GM18858 (cell line): ENCODE results near the gene GFOD2.

Source experiments
- ATAC-seq: cut with Tn5 transposase; IDR thresholded peaks from one replicate; pipeline ENCODE4 v1.9.1; 2021; ENCODE audit not compliant: unreplicated experiment

Gene GFOD2

DNA sequence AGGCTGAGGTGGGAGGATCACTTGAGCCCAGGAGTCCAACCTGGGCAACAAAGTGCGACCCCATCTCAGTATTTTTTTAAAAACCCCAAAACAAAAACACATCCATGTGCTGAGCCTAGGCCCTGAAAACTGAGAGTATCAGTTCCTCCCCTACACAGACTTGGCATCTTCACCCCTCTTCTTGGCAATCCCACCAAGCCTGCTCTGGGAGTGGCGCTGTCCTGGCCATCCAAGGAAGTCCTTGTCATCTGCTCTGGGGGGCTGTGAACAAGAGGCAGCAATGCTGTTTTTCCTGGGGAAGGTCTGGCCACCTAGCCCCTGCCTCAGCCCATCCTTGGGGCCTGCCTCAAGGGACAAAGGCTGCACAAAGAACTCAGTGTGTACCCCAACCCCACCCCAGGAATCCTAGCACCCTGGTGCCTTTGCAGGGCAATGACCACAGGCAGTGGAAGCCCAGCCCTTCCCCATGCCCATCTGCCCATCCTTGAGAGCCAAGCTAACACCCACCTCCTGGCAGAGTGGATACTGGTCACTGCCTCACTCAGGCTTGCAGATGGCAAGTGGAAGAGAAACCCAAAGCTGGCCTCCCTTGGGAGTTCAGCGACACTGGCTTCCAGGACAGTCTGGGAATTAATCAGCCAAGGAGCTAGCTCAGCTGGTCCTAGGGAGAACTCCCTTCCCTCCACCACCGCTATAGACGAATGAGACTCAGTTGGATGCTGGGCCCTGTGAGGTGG is 14.8 kb upstream of the GFOD2 start:
- ATAC-seq = no peak

DNA sequence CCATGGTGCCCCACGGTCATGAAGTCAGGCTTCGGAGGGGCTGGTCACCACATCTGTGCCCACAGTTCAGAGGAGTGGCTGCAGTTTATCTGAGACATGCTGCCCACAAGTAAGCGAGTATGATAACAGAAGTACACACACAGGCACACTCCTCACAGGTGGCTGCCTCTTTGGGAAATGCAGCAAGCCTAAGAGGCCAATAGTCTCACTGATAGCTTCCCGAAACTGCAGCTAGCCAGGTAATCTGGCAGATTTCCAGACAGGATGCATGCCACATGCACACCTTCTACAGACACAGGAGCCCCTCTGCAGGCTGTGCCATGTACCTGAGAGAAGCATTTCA is 12.6 kb upstream of the GFOD2 start:
- ATAC-seq = no peak

DNA sequence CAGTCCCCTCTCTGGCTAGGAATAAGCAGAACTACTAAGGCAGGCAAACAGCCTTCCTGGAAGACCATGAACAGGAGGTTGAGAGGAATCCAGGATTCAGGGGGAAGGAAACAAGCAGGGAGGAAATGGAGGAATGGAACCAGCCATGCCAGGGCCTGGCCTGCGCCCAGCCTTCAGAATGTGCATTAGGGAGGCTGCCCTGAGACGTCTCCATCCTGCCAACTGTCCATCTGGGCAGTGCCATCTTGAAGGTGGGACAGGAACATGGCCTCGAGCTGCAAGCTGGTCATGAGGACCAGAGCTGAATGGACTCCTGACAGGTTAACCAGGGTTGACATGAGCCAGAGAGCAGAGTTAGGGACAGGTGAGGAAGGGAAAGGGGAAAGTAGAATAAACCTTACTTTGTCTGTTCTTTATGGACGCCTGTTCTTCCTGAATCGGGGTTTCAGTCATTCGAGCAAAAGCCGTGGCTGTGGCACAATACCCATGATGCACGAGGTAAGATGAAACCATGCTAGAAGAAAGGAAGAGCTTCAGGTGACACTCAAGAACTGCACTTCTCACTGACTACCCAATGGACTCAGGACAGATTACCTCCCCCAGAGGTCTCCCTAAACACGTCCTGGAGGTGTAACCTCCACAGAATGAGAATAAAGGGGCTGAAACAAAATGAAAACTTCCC is 12.1 kb upstream of the GFOD2 start:
- ATAC-seq = no peak

DNA sequence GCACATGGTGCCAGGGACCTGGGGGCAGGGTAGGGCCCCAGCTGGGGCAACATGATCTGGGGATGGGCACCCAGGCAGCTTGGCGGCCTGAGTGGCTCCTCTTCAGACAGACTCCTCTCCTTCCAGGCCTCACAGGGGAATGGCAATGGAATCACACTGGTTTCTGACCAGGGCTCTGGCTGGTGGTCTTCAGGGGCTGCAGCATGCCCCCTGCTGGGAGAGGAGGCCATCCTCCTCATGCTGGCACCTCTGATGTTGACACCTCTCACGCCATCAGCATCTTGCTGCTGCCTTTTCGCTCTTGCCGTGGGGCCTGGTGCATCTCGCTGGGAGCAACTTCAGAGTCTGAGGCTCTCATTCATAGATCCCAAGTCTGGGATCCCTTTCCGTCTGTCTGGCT is 11.2 kb upstream of the GFOD2 start:
- no peak for ATAC-seq

DNA sequence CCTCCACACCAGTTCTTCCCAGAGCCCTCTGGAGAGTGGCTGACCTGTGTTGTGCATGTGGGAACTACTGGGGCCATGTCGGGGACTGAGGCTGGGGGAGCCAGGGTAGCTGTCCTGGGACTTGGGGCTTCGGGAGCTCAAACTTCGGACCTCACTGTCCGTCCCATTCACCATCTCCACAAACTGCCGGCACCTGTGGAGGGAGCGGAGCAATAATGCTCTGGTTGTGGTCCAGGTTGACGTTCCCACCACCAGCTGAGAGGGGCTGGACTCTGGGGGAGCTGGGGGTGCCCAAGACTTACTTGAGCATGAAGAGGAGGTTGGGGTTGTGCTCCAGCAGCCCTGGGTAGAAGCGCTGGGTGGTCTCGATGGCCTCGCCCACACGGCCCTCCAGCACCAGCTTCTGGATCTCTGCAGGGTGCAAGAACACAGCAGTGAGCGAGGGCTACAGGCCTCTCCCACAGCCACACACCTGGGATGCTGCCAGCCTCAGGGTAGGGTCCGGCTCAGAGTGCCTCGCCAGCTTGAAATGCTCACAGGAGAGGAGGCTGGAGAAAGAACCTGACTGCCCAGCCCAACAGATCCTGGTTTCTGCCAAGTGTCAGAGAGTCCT is 10.6 kb upstream of the GFOD2 start:
- no peak for ATAC-seq

DNA sequence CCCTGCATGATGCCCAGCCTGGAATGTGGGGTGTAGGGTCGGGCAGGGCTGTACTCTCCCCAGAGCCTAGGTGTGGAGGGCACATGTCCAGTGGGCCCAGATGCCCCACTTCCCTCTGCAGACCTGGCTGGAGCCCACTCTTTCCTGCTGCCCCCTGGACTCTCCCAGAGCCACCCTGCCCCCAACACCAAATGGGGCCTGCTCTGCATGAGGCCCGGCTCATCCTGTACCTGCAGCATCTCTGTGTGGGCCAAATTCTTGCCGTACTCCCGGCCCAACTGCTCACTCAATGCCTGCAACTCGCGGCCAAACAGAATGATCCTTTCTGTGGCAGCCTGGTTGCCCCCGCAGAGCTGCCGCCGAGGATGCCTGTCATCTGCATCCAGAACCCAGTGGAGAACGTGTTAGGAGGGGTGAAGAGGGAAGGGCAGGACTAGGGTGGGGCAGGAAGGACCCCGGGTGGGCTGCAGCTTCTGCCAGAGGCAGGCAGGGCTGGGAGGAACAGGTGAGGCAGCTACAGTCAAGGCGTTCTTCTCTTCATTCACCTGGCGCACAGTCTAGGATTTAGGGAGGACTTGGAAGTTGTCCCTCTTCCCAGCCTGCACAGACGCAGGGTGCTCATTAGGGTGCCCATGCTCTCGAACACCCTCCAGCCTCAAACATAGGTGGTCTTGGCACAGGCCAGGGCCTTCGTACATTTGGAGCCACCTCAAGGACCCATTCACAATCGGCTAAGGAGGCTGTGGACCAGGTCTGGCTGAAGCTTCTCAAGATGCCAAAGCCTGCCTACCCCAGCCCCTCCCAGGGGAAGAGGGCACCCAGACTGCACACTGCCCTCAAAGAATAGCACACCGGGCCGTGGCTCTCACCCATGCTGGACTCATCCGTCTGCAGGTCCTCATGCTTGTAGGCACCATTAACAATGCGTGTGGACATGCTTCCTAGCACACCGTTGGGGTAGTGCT is 8.7 kb upstream of the GFOD2 start:
- no peak for ATAC-seq

DNA sequence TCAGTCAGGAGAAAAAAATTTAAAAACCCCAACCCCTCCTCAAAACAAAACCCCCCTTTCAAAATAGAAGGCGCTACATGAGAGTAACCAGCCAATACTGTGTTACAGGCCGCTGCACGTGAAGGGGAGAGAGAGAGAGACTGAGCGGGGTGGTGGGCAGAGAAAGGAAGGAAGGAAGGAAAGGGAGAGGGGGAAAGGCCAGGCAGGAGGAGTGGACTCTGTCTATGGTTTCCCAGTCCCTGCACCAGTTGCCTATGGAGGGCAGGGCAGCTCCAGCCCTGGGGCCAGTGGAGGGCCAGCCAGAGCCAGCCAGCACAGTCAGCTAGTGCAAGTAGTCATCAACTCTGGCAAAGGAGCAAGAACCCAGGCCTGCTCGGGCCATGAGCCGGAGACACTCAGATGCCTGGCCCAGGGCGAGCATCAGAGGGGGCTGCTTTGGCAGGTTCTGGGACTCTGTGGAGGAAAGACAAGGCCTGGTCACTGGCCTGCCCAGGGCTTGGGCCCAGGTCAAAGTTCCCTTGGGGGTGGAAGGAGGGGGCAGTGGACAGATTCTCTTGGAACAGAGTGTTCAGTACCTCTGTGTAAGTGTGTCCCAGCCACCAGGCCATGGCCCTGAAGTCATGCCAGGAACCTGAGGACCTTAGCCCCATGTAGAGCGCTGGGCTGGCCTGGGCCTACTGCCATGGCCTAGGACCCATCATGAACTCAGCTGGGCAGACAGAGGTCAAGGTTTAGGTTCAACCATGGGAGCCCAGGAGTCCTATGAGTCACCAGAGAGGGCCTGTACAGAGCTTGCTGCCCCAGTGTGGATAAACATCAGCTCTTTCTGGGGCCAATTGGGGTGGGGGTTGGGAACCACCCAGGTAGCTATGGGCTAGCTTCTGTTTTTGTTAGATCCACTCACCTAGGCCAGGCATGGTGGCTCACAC is 7.3 kb upstream of the GFOD2 start:
- no peak for ATAC-seq

DNA sequence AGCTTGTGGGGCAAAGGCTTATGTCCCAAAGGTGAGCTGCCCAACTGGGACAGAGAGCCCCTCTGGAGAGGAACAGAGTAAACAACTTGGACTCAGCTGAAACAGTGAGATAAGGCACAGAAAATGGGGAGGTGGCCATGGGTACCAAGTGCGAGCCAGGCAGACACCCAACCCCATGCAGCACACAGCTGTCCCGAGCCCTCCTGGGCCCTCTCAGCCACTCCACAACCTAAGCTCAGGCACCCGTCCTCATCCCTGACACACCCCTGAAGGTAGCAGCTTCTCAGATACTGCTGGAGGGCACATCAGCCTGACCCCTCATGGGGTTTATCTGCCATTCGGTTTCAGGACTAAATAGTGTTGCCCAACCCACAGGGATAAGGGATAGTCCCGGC is 4.8 kb upstream of the GFOD2 start:
- ATAC-seq = no peak

DNA sequence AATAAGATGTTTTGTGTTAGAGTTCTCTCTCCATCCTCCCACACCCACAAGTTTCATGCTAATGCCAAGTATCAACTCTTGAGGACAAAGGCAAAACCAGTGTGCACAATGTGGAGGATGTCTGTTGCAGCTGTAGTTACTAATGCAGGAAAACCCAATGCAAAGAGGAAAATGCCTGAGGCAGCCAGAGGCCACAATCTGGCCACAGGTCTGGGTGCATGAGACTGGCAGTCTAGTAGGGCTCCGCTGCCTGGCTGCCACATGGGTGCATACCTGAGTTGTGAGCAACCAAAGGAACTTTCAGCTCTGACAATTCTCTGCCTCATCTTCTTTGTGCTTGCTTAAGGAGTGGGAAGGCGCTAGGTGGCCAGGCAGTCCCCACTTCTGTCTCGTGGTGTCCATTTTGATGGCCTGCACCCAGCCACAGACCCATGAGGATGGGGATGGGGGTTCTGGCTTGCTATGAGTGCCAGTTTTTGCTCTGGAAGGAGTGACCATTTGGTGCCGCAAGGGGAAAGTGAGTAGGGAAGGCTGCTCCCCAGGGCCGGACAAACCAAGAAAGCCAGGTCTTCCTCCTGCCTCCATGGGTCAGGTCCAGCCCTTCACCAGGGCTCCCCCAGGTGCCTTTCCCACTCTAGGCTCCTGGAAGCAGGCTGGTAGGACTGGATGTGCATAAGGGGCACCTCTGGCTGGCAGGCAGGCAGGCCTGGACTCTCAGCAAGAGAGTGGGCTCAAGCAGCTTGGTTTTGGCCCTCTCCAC is 4.2 kb upstream of the GFOD2 start:
- no peak for ATAC-seq

DNA sequence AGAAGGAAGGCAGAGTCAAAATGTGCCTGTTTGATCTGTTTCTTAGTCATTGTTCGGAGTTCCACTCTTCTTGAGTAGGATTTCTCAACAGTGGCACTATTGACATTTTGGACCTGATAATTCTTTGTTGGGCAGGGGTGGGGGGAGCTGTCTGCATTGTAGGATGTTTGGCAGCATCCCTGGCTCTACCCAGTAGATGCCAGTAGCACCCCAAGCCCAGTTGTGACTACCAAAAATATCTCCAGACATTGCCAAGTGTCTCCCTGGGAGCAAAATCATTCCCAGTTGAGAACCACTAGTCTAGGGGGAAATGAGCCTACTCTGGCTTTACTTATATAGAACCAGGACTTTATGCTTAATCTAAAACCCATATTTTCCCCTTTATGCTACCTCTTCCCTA is 1.1 kb upstream of the GFOD2 start:
- ATAC-seq = no peak

DNA sequence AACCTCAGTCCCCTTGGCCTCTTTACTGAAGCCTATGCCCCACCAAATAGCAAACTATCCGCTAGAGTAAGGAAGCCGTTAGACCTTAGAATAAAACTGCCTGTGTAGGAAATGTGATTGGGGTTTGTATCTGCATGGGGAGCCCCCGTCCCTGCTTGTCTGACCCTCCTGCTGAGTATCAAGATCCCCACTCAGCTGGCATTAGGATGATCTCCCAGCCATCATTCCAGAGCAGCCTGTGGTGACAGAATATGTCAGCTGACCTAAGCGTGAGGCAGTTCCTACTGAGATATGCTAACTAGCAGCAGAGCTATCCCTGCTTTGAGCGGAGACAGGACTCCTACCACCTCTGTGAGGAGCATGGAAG is 645 bp upstream of the GFOD2 start:
- ATAC-seq = peak; percentile 14

DNA sequence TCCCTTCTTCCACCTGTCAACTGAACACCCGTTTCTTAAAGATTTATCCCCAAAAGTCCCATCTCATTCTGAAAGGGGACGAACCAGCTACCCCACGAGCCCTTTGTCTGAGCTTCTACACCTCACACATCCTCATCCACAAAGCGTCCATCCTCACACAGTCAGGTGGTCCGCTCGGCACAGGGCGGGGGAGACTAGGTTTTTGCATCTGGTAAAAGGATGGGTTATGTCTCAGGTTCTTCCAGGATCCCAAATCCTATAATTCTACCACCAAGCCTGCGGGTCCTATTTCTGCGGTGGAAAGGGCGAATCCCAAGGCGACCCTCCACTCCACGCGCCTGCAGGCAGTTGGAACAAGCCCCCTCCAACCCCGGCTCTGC is 458 bp downstream of the GFOD2 start:
- ATAC-seq = no peak

DNA sequence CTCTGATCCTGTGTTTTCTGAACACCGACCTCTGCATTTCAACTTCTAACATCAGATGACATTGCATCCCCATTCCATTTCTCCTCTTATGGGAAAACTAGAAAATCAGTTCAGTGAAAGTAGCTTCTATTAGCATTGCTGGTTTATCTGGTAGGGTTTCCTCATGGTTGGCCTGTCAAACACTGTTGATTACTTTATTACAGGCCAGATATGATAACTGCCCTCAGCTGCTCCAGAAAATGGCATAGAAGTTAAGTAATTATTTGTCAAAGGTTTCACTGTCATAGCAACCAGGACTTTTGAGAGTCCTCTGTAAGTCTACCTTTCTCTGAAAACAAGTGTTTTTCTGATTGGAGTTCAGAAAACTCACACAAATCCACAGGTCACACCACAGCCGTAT is 3.0 kb downstream of the GFOD2 start:
- ATAC-seq = no peak

DNA sequence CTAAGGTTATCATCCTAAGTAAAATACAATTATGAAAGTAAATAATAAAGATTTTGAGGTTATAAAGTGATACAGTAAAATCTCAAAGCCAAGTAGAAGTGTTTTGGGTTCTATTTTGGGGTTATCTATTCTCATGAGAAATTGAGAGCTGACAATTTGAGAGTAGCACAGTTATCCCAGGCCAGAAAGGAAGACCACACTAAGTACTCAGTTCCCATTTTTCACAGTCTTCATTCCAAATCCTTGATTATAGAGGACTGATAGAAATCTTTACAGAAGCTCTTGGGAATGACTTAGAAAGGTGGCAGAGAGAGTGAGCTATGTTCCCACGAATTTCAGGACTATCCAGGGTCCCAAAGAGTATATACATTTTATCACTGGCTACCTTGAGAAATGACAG is 4.6 kb downstream of the GFOD2 start:
- no peak for ATAC-seq

DNA sequence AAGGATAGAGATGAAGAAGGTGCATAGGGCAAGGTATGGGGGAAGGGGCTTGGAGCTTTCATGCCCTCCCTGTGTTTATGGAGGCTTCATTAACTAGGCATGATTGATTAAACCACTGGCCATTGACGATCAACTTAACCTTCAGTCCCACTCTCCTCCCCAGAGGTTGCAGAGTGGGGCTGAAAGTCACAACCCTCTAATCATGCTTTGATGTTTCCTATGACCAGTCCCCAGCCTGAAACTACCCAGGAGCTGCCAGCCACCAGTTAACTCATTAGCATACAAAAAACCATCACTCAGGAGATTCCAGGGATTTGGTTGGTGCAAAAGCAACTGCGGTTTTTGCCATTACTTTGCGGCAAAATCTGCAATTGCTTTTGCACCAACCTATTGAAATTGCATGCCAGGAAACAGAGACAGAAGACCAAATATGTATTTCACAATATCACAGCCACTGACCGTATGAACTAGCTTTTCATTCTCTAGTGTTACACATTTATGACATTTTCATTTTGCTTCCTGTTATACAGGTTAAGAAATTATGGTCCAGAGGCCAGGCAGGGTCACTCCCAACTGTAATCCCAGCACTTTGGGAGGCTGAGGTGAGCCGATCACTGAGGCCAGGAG is 5.4 kb downstream of the GFOD2 start:
- no peak for ATAC-seq

DNA sequence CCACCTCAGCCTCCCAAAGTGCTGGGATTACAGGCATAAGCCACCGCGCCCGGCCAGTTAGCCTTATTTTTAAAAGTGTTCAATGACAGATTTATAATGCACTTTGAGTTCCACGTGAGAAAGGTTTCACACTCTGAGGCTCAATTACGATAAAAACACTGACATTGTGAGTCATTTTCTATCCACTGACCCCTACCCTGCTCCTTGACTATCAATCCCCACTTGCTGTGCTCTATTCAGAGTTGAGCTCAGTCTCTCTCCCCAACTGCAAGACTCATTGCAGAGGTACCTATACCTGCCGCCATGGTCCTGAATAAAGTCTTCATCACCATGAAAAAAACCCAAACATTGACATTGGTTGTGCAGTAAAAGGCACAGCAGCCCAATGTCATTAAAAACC is 8.5 kb downstream of the GFOD2 start:
- ATAC-seq = no peak

DNA sequence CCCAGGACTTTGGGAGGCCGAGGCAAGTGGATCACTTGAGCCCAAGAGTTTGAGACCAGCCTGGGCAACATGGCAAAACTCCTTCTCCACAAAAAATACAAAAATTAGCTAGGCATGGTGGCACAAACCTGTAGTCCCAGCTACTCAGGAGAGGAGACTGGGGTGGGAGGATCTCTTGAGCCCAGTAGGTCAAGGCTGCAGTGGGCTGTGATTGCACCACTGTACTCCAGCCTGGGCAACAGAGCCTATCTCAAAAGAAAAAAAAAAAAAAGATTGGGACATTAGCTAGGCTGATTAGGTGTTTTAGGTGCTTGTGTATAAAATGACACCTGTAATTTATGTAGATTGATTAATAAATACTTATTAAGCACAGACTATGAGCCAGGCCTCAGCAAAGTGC is 10.1 kb downstream of the GFOD2 start:
- no peak for ATAC-seq

DNA sequence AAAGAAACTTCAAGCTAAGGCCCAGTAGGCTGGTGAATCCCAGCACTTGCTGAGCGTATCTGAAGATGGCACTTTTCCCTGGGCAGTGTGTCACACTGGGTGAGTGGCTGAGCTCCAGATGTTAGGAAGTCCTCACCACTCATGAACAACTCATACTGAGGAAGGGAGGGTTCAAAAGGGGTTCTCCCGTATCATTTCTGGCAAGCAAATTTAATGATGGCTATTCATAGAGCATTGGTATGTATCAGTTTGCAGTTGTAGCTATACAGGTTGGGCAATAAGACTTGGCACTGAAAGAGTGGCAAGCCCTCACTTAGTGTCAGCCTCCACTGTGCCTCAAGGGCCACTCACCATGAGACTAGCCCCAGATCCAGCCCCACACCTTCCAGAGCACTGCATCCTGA is 10.7 kb downstream of the GFOD2 start:
- ATAC-seq = no peak

DNA sequence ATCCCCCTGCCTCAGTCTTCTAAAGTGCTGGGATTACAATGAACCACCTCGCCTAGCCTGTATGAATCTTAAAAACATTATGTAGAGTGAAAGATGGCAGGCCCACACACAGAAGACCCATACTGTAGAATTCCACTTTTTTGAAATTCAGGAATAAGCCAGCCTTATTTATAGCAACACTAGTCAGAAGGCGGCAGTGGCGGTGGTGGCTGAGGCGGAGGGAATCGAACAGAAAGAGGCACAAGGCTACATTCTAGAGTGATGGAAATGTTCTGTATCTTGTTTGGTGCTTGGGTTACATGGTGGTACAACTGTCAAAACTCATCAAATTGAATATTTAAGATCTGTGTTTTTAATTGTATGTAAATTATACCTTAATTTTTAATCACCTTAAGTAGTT is 11.3 kb downstream of the GFOD2 start:
- ATAC-seq = no peak
